ENCODE measurements around the gene ANKRD13C.

The ANKRD13C gene

DNA sequence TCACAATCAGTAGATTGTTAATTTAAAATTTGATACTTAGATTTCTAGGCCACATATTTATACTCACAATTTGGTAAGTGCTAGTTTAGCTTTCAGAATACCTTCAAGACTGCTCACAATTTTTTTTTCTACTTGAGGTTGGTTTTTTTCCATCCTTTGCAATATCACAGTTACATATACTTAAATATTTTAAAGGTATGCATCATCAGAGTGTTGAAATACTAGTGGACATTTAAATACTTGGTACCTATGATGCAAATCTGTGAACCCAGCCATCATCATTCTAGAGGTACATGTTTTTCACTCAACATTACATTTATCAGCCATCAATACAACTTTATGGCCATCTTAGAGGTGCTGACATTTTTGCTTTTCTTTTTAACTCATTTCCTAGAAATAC is 143.0 kb downstream of the ANKRD13C start:
- DNase-seq = no peak

DNA sequence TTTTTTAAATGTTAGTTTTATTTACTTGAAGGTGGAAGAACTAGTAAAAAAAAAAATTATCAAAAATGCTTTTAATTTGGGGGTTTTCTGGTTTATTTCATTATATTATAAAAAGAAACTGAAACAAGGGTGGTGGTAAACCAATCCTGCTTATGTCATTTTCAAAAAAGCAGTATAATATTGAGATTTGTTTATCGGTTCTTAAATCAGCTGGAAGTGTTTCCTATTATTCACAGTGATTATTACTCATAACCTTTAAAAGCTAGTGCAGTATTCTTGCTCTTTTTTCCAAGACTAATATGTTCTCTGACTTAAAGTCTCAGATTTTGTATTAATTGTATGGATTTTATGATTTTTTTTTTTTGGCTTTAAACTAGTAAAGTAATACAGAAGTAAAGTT is 143.7 kb downstream of the ANKRD13C start:
- no peak for DNase-seq
